HEK293 (cell line): Measurements from ENCODE around the gene DLK1.

Source experiments
- CTCF ChIA-PET: fragments of 350-600 bp; formaldehyde crosslinking; extraction: SDS; loops from one replicate; lab custom pipeline; 2021; ENCODE audit warnings: antibody characterized with exemption; lab: Yijun Ruan, JAX
- POLR2A ChIA-PET: fragments of 300-600 bp; formaldehyde crosslinking; extraction: SDS; loops from one replicate; lab custom pipeline; 2020; ENCODE audit warnings: antibody characterized with exemption, inconsistent platforms; lab: Yijun Ruan, JAX
- H3K27ac ChIP-seq: fragments of 200-500 bp; sonication (Bioruptor generic); 2 replicates; pipeline ENCODE4 v1.5.1; 2014; ENCODE audit warnings: low read depth, low read length, control low read depth, inconsistent platforms; ENCODE audit errors: extremely low read depth
- H3K36me3 ChIP-seq, 2 experiments: fragments of 200-500 bp in 1 of 2; sonication (Bioruptor generic) in 1 of 2; 1 replicate in 1 of 2; 2 replicates in 1 of 2; pipeline ENCODE4 v1.5.1; 2014 to 2017; ENCODE audit warnings: inconsistent platforms in 2 of 2, low read length in 2 of 2; ENCODE audit not compliant: control insufficient read depth in 2 of 2, insufficient read depth in 1 of 2
- H3K4me1 ChIP-seq: fragments of 200-500 bp; sonication (Bioruptor generic); 2 replicates; pipeline ENCODE4 v1.5.1; 2014; ENCODE audit warnings: mild to moderate bottlenecking, low read length, inconsistent platforms; ENCODE audit not compliant: control insufficient read depth, insufficient read depth
- H3K4me3 ChIP-seq: 2 replicates; pipeline ENCODE4 v1.5.1; 2011; ENCODE audit warnings: low read depth, mild to moderate bottlenecking, control low read depth, low read length, moderate library complexity
- H3K9me3 ChIP-seq: fragments of 200-500 bp; sonication (Bioruptor generic); 2 replicates; pipeline ENCODE4 v1.5.1; 2014; ENCODE audit warnings: low read depth, low read length, inconsistent platforms; ENCODE audit not compliant: control insufficient read depth, insufficient read depth
- GLI2 ChIP-seq: fragments of 450-650 bp; formaldehyde crosslinking; IDR thresholded peaks from 2 replicates; pipeline ENCODE4; 2017; ENCODE audit warnings: missing biosample characterization, missing genetic modification characterization, low read depth, borderline replicate concordance
- GLIS2 ChIP-seq: fragments of 450-650 bp; formaldehyde crosslinking; IDR thresholded peaks from 2 replicates; pipeline ENCODE4 v1.5.1; 2016; ENCODE audit warnings: missing biosample characterization, missing genetic modification characterization
- KLF17 ChIP-seq: fragments of 450-650 bp; formaldehyde crosslinking; IDR thresholded peaks from 2 replicates; pipeline ENCODE4 v1.5.1; 2016; ENCODE audit warnings: missing biosample characterization, missing genetic modification characterization
- OVOL3 ChIP-seq: fragments of 450-650 bp; formaldehyde crosslinking; IDR thresholded peaks from 2 replicates; pipeline ENCODE4 v1.5.1; 2016; ENCODE audit warnings: missing biosample characterization, missing genetic modification characterization
- RBAK ChIP-seq: fragments of 450-650 bp; formaldehyde crosslinking; IDR thresholded peaks from 2 replicates; pipeline ENCODE4 v1.5.1; 2016; ENCODE audit warnings: missing biosample characterization, missing genetic modification characterization
- TCF7L2 ChIP-seq: IDR thresholded peaks from 2 replicates; pipeline ENCODE4 v1.6.1; 2011; ENCODE audit warnings: low read depth, mild to moderate bottlenecking, inconsistent platforms, low read length, moderate library complexity, borderline replicate concordance
- ZBTB7A ChIP-seq: fragments of 450-650 bp; formaldehyde crosslinking; IDR thresholded peaks from 2 replicates; pipeline ENCODE4 v1.5.1; 2016; ENCODE audit warnings: low read depth, missing biosample characterization, missing genetic modification characterization
- ZEB2 ChIP-seq: fragments of 450-650 bp; formaldehyde crosslinking; IDR thresholded peaks from 2 replicates; pipeline ENCODE4 v1.5.1; 2016; ENCODE audit warnings: missing biosample characterization, missing genetic modification characterization
- ZNF146 ChIP-seq: fragments of 450-650 bp; formaldehyde crosslinking; IDR thresholded peaks from 2 replicates; pipeline ENCODE4 v1.5.1; 2016; ENCODE audit warnings: missing biosample characterization, missing genetic modification characterization
- ZNF157 ChIP-seq: fragments of 450-650 bp; formaldehyde crosslinking; IDR thresholded peaks from 2 replicates; pipeline ENCODE4 v1.5.1; 2016; ENCODE audit warnings: missing biosample characterization, missing genetic modification characterization
- ZNF16 ChIP-seq: fragments of 450-650 bp; formaldehyde crosslinking; IDR thresholded peaks from 2 replicates; pipeline ENCODE4 v1.5.1; 2016; ENCODE audit warnings: low read depth, missing biosample characterization, missing genetic modification characterization
- ZNF341 ChIP-seq: fragments of 450-650 bp; formaldehyde crosslinking; IDR thresholded peaks from 2 replicates; pipeline ENCODE4; 2016; ENCODE audit warnings: low read depth, missing biosample characterization, missing genetic modification characterization
- ZNF394 ChIP-seq: fragments of 450-650 bp; formaldehyde crosslinking; IDR thresholded peaks from 2 replicates; pipeline ENCODE4 v1.5.1; 2016; ENCODE audit warnings: missing biosample characterization, missing genetic modification characterization, mild to moderate bottlenecking, moderate library complexity, borderline replicate concordance
- ZNF530 ChIP-seq: fragments of 450-650 bp; formaldehyde crosslinking; IDR thresholded peaks from 2 replicates; pipeline ENCODE4 v1.5.1; 2016; ENCODE audit warnings: low read depth, missing biosample characterization, missing genetic modification characterization
- ZNF580 ChIP-seq: fragments of 450-650 bp; formaldehyde crosslinking; IDR thresholded peaks from 2 replicates; pipeline ENCODE4 v1.5.1; 2016; ENCODE audit warnings: missing biosample characterization, missing genetic modification characterization
- ZNF585B ChIP-seq: fragments of 450-650 bp; formaldehyde crosslinking; IDR thresholded peaks from 2 replicates; pipeline ENCODE4 v1.5.1; 2016; ENCODE audit warnings: missing biosample characterization, missing genetic modification characterization
- ZNF629 ChIP-seq: fragments of 450-650 bp; formaldehyde crosslinking; IDR thresholded peaks from 2 replicates; pipeline ENCODE4 v1.5.1; 2017; ENCODE audit warnings: missing biosample characterization, missing genetic modification characterization
- ZSCAN30 ChIP-seq: fragments of 450-650 bp; IDR thresholded peaks from 2 replicates; pipeline ENCODE4 v1.5.1; 2018; ENCODE audit warnings: missing biosample characterization, mild to moderate bottlenecking, missing genetic modification characterization, moderate library complexity
- TF ChIP-seq, protein P1 (sequence below): fragments of 450-650 bp; IDR thresholded peaks from 2 replicates; pipeline ENCODE4 v1.5.1; 2018; ENCODE audit warnings: missing biosample characterization, missing genetic modification characterization
- TF ChIP-seq, protein P2 (sequence below): fragments of 450-650 bp; formaldehyde crosslinking; IDR thresholded peaks from 2 replicates; pipeline ENCODE4 v1.5.1; 2016; ENCODE audit warnings: missing biosample characterization, missing genetic modification characterization
- TF ChIP-seq, protein P3 (sequence below): fragments of 450-650 bp; formaldehyde crosslinking; IDR thresholded peaks from 2 replicates; pipeline ENCODE4 v1.5.0; 2017; ENCODE audit warnings: missing biosample characterization, missing genetic modification characterization, borderline replicate concordance

DLK1 gene

DNA sequence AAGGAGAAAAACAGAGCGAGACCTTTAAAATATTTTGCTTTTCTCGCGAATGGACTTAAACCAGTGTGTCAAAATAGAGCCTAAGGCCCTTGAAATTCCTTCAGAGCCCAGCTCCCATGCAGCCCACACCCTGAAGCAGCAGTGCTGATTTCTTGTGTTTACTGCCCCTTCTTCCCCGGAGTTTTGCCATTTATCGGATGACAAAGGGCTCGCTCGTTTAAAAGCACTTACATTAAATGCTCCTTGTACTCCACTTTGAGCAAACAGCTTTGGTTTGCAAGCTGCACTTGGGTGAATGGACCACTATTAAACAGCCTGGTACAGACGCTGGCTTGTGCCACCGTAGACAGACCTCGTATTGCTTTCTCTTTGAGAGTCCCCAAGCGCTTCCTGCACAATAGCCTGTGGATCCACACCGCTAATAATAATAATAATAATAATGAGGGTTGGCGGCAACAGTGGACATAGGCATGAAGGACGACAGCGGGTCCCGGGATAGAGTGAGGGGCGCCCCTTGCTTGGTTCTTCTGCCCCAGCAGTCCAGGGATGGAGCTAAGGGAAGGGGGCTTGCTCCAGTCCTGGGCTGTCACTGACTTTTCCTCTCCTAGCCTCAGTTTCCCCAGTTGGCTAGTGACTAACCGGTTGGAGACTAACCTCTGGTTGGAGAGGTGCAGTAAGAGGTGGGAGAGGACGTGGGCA lies 6.6 kb downstream of the DLK1 start:
- no peaks in the 10 kb centered on the region for H3K9me3 ChIP-seq
- ChIA-PET POLR2A (no interaction called here), CTCF (interaction anchor here (0.6 kb wide), 2 partner anchors 355 to 1698 kb away, joined by 3 to 4 read pairs; no protein-coding TSS in a partner anchor)
- TF ChIP-seq RBAK (tag by site-specific recombination) (no peak), ZNF530 (tag by site-specific recombination) (no peak), ZNF394 (tag by site-specific recombination) (no peak)
- TF ChIP-seq, protein P1, sequence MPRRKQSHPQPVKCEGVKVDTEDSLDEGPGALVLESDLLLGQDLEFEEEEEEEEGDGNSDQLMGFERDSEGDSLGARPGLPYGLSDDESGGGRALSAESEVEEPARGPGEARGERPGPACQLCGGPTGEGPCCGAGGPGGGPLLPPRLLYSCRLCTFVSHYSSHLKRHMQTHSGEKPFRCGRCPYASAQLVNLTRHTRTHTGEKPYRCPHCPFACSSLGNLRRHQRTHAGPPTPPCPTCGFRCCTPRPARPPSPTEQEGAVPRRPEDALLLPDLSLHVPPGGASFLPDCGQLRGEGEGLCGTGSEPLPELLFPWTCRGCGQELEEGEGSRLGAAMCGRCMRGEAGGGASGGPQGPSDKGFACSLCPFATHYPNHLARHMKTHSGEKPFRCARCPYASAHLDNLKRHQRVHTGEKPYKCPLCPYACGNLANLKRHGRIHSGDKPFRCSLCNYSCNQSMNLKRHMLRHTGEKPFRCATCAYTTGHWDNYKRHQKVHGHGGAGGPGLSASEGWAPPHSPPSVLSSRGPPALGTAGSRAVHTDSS, result no peak
- H3K4me3 ChIP-seq, result no peak overlapping the region
- H3K27ac ChIP-seq, result no peak overlapping the region
- H3K4me1 ChIP-seq, result no peaks in the 10 kb centered on the region
- H3K36me3 ChIP-seq, result no peaks in the 10 kb centered on the region

- TF ChIP-seq GLIS2 (tag by site-specific recombination), result no peak
- TF ChIP-seq ZSCAN30 (tag by site-specific recombination), result no peak
- no peak for TF ChIP-seq ZNF157 (tag by site-specific recombination)
- TF ChIP-seq ZNF580, result no peak
- no peak for TF ChIP-seq ZEB2
- TF ChIP-seq KLF17, result no peak
- TF ChIP-seq TCF7L2, result no peak
- no peak for TF ChIP-seq ZBTB7A (tag by site-specific recombination)
- TF ChIP-seq ZNF16, result no peak
- TF ChIP-seq, protein P2, sequence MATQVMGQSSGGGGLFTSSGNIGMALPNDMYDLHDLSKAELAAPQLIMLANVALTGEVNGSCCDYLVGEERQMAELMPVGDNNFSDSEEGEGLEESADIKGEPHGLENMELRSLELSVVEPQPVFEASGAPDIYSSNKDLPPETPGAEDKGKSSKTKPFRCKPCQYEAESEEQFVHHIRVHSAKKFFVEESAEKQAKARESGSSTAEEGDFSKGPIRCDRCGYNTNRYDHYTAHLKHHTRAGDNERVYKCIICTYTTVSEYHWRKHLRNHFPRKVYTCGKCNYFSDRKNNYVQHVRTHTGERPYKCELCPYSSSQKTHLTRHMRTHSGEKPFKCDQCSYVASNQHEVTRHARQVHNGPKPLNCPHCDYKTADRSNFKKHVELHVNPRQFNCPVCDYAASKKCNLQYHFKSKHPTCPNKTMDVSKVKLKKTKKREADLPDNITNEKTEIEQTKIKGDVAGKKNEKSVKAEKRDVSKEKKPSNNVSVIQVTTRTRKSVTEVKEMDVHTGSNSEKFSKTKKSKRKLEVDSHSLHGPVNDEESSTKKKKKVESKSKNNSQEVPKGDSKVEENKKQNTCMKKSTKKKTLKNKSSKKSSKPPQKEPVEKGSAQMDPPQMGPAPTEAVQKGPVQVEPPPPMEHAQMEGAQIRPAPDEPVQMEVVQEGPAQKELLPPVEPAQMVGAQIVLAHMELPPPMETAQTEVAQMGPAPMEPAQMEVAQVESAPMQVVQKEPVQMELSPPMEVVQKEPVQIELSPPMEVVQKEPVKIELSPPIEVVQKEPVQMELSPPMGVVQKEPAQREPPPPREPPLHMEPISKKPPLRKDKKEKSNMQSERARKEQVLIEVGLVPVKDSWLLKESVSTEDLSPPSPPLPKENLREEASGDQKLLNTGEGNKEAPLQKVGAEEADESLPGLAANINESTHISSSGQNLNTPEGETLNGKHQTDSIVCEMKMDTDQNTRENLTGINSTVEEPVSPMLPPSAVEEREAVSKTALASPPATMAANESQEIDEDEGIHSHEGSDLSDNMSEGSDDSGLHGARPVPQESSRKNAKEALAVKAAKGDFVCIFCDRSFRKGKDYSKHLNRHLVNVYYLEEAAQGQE (tag by site-specific recombination), result no peak
- no peak for TF ChIP-seq ZNF146 (tag by site-specific recombination)
- TF ChIP-seq, protein P3, sequence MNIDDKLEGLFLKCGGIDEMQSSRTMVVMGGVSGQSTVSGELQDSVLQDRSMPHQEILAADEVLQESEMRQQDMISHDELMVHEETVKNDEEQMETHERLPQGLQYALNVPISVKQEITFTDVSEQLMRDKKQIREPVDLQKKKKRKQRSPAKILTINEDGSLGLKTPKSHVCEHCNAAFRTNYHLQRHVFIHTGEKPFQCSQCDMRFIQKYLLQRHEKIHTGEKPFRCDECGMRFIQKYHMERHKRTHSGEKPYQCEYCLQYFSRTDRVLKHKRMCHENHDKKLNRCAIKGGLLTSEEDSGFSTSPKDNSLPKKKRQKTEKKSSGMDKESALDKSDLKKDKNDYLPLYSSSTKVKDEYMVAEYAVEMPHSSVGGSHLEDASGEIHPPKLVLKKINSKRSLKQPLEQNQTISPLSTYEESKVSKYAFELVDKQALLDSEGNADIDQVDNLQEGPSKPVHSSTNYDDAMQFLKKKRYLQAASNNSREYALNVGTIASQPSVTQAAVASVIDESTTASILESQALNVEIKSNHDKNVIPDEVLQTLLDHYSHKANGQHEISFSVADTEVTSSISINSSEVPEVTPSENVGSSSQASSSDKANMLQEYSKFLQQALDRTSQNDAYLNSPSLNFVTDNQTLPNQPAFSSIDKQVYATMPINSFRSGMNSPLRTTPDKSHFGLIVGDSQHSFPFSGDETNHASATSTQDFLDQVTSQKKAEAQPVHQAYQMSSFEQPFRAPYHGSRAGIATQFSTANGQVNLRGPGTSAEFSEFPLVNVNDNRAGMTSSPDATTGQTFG (tag by site-specific recombination), result no peak
- no peak for TF ChIP-seq GLI2 (tag by site-specific recombination)
- no peak for TF ChIP-seq ZNF341 (tag by site-specific recombination)
- no peak for TF ChIP-seq ZNF585B (tag by site-specific recombination)
- no peak for TF ChIP-seq ZNF629
- TF ChIP-seq OVOL3 (tag by site-specific recombination), result no peak
- CTCF ChIA-PET, result interaction anchor here (0.6 kb wide), 1 partner anchor 494 kb away, joined by 3 read pairs; no protein-coding TSS in a partner anchor
These were observed 7.6 kb downstream of the DLK1 start for GRCh38 chr14:100734031-100734990.

More at GRCh38 chr14:100734031-100734990, 7.6 kb downstream of the DLK1 start:
- H3K4me3 ChIP-seq, result no peak overlapping the region
- no peak overlapping the region for H3K27ac ChIP-seq
- no peaks in the 10 kb centered on the region for H3K9me3 ChIP-seq
- POLR2A ChIA-PET, result no interaction called here
- H3K4me1 ChIP-seq, result no peaks in the 10 kb centered on the region
- H3K36me3 ChIP-seq, result no peaks in the 10 kb centered on the region
